ENCODE measurements around the gene HTR7.

The HTR7 gene

GRCh38 chr10:90718182-90718581, 139.7 kb downstream of the HTR7 start:
- DNase-seq (ENCODE audit: low spot score), result no peak
- no peak for TF ChIP-seq CTCF (IDR thresholded peaks at IDR 0.05; ENCODE audit: extremely low read depth, missing control alignments)

GRCh38 chr10:90712529-90712928, 145.3 kb downstream of the HTR7 start:
- no peak for DNase-seq (ENCODE audit: low spot score)
- no peak for TF ChIP-seq CTCF (IDR thresholded peaks at IDR 0.05; ENCODE audit: extremely low read depth, missing control alignments)

- no peak for TF ChIP-seq CTCF (IDR thresholded peaks at IDR 0.05; ENCODE audit: extremely low read depth, missing control alignments)
- DNase-seq (ENCODE audit: low spot score), result no peak
These were observed 148.1 kb downstream of the HTR7 start for GRCh38 chr10:90709727-90710126.

GRCh38 chr10:90707657-90708056, 150.2 kb downstream of the HTR7 start:
- no peak for TF ChIP-seq CTCF (IDR thresholded peaks at IDR 0.05; ENCODE audit: extremely low read depth, missing control alignments)
- no peak for DNase-seq (ENCODE audit: low spot score)

GRCh38 chr10:90701428-90701827, 156.4 kb downstream of the HTR7 start:
- DNase-seq (ENCODE audit: low spot score), result no peak
- no peak for TF ChIP-seq CTCF (IDR thresholded peaks at IDR 0.05; ENCODE audit: extremely low read depth, missing control alignments)

- no peak for DNase-seq (ENCODE audit: low spot score)
- no peak for TF ChIP-seq CTCF (IDR thresholded peaks at IDR 0.05; ENCODE audit: extremely low read depth, missing control alignments)
These were observed 161.7 kb downstream of the HTR7 start for GRCh38 chr10:90695915-90696676.

Data from GM20000 (cell line).